Measurements from ENCODE around the gene ZNF526. TPM values are rescaled to one million over a fixed set of nuclear protein-coding genes. Genes with fewer than 3 reads are reported as not detected.

ZNF526 gene
- total RNA-seq, 2 experiments from 2014 or later: 5.0 to 6.2 TPM

DNA sequence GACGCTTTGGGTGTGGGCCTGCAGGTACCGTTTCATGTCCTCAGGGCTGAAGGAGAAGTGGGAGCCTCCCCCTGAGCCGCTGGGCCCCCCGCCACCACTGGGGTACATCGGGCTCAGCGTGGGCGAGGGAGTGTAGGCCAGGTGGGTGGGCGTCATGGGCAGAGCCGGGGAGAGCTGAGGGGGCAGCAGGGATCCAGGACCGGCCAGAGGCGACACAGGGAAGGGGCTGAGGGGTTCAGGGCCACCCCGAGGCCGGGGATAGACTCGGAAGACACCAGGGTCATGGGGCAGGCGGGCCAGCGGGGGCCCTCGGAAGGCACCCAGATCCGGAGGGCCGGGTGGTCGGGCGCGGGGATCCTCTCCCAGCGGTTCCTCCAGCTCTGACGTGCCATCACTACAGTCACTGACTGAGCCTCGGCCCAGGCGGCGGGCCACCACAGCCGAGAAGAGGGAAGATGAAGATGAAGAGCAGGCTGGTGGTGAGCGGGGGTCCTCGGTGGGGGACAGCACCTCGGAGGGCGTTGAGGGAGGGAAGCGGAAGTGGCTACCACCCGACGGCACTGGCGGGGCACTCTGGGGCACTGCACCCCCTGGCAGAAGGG is 29.1 kb downstream of the ZNF526 start:
- H3K4me1 ChIP-seq (ENCODE audit: insufficient read depth, low read length): peaks cover 47% of the 10 kb centered on the region
- H3K27me3 ChIP-seq (ENCODE audit: control insufficient read depth in 1 of 2, insufficient read depth in 2 of 2, low read length in 2 of 2): no peaks in the 10 kb centered on the region
- H3K36me3 ChIP-seq (ENCODE audit: insufficient read depth, low read length): peaks cover 18% of the 10 kb centered on the region
- H3K9me3 ChIP-seq (ENCODE audit: control insufficient read depth in 1 of 2, insufficient read depth in 1 of 2, low read length in 2 of 2): no peaks in the 10 kb centered on the region
- ATAC-seq (ENCODE audit: poor library complexity) (no peak), DNase-seq (peak in 1 of 14 experiments; percentile 34)
- POLR2A ChIA-PET: interaction anchor here (1.0 kb wide), 1 partner anchor 28 kb away, joined by 3 read pairs; no protein-coding TSS in a partner anchor
- Mint-ChIP-seq H3K4me3 (peak overlapping the region; percentile 25), H3K27ac (no peak overlapping the region), H3K4me1 (ENCODE audit: low read depth) (peaks cover 38% of the 10 kb centered on the region), H3K9me3 (no peaks in the 10 kb centered on the region), H3K27me3 (no peaks in the 10 kb centered on the region), H3K36me3 (ENCODE audit: low read depth) (peaks cover 16% of the 10 kb centered on the region)
- intact Hi-C loops (cut with DNase I, micrococcal nuclease): no loop called here
- no peak overlapping the region for H3K27ac ChIP-seq (ENCODE audit: low read depth in 1 of 2, low read length in 2 of 2)
- TF ChIP-seq, protein P1, sequence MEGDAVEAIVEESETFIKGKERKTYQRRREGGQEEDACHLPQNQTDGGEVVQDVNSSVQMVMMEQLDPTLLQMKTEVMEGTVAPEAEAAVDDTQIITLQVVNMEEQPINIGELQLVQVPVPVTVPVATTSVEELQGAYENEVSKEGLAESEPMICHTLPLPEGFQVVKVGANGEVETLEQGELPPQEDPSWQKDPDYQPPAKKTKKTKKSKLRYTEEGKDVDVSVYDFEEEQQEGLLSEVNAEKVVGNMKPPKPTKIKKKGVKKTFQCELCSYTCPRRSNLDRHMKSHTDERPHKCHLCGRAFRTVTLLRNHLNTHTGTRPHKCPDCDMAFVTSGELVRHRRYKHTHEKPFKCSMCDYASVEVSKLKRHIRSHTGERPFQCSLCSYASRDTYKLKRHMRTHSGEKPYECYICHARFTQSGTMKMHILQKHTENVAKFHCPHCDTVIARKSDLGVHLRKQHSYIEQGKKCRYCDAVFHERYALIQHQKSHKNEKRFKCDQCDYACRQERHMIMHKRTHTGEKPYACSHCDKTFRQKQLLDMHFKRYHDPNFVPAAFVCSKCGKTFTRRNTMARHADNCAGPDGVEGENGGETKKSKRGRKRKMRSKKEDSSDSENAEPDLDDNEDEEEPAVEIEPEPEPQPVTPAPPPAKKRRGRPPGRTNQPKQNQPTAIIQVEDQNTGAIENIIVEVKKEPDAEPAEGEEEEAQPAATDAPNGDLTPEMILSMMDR (IDR thresholded peaks at IDR 0.05): no peak
- CTCF ChIA-PET: no interaction called here
- H3K4me3 ChIP-seq (ENCODE audit: low read length): no peak overlapping the region

DNA sequence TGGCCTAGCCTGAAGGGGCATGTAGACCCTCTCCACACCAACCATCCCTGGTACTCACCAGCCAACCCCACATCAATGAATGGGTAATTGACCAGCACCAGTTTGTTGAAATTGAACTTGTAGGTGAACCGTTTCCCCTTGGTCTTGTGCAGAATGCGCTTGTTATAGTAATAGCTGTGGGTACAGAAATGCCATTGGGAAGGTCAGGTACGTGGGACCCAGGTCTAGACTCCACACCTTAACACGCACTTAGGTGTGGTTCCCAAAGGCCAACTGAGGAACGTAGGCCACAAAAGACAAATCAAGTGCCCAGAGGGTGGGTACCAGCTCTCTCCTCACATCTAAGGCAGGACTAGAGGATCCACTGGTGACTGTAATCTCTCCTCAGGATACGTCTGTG is 29.7 kb downstream of the ZNF526 start:
- H3K9me3 Mint-ChIP-seq: no peaks in the 10 kb centered on the region
- H3K27ac Mint-ChIP-seq: peak overlapping the region; percentile 79
- Histone ChIP-seq H3K27ac (ENCODE audit: low read depth in 1 of 2, low read length in 2 of 2) (no peak overlapping the region), H3K4me3 (ENCODE audit: low read length) (no peak overlapping the region), H3K4me1 (ENCODE audit: insufficient read depth, low read length) (peaks cover 44% of the 10 kb centered on the region), H3K36me3 (ENCODE audit: insufficient read depth, low read length) (peaks cover 18% of the 10 kb centered on the region), H3K27me3 (ENCODE audit: control insufficient read depth in 1 of 2, insufficient read depth in 2 of 2, low read length in 2 of 2) (no peaks in the 10 kb centered on the region), H3K9me3 (ENCODE audit: control insufficient read depth in 1 of 2, insufficient read depth in 1 of 2, low read length in 2 of 2) (no peaks in the 10 kb centered on the region)
- H3K4me1 Mint-ChIP-seq (ENCODE audit: low read depth): peaks cover 33% of the 10 kb centered on the region
- peaks cover 16% of the 10 kb centered on the region for H3K36me3 Mint-ChIP-seq (ENCODE audit: low read depth)
- DNase-seq (no peak), ATAC-seq (ENCODE audit: poor library complexity) (no peak)
- peak overlapping the region; percentile 70 for H3K4me3 Mint-ChIP-seq
- intact Hi-C loops (cut with DNase I, micrococcal nuclease): no loop called here
- no peaks in the 10 kb centered on the region for H3K27me3 Mint-ChIP-seq
- TF ChIP-seq, protein P1 (IDR thresholded peaks at IDR 0.05): no peak
- ChIA-PET POLR2A (interaction anchor here (1.0 kb wide), 1 partner anchor 29 kb away, joined by 3 read pairs; no protein-coding TSS in a partner anchor), CTCF (no interaction called here)

DNA sequence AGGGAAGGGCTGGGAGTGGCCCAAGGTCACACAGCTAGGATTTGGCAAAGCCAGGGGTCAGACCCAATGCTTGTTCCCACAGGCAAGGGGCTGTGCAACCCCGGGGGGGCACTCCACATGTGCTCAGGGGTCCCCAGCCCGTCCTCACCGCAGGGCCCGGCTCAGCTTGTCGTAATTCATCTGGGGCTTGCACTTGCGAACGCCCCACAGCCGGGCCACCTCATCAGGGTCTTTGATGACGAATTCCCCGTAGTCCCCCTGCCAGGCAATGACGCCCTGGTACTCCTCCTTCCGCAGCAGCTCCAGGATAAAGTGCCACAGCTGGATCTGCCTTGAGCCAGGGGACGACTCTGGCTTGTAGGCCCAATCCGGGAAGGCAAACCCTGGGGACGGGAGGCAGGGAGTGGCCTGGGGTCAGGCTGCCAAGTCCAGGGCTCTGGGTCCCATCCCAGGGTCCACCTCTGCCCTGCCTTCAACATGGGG is 30.1 kb downstream of the ZNF526 start:
- H3K4me3 Mint-ChIP-seq: peak overlapping the region; percentile 70
- peaks cover 40% of the 10 kb centered on the region for H3K4me1 ChIP-seq (ENCODE audit: insufficient read depth, low read length)
- H3K27me3 Mint-ChIP-seq: no peaks in the 10 kb centered on the region
- H3K4me1 Mint-ChIP-seq (ENCODE audit: low read depth): peaks cover 29% of the 10 kb centered on the region
- no peak for ATAC-seq (ENCODE audit: poor library complexity)
- no peak for DNase-seq
- peak overlapping the region in 1 of 2 donors; percentile 46 for H3K27ac ChIP-seq (ENCODE audit: low read depth in 1 of 2, low read length in 2 of 2)
- H3K9me3 Mint-ChIP-seq: no peaks in the 10 kb centered on the region
- no peak overlapping the region for H3K4me3 ChIP-seq (ENCODE audit: low read length)
- TF ChIP-seq, protein P1 (IDR thresholded peaks at IDR 0.05): no peak
- peaks cover 18% of the 10 kb centered on the region for H3K36me3 ChIP-seq (ENCODE audit: insufficient read depth, low read length)
- intact Hi-C loops (cut with DNase I, micrococcal nuclease): no loop called here
- CTCF ChIA-PET: no interaction called here
- POLR2A ChIA-PET: interaction anchor here (0.7 to 1.5 kb wide), 5 partner anchors 29 to 118 kb away, joined by 3 to 6 read pairs (median 3); partner anchors contain the start of genes PAFAH1B3, POU2F2 and PRR19
- H3K36me3 Mint-ChIP-seq (ENCODE audit: low read depth): peaks cover 16% of the 10 kb centered on the region
- H3K27ac Mint-ChIP-seq: peak overlapping the region; percentile 79
- H3K27me3 ChIP-seq (ENCODE audit: control insufficient read depth in 1 of 2, insufficient read depth in 2 of 2, low read length in 2 of 2): no peaks in the 10 kb centered on the region
- no peaks in the 10 kb centered on the region for H3K9me3 ChIP-seq (ENCODE audit: control insufficient read depth in 1 of 2, insufficient read depth in 1 of 2, low read length in 2 of 2)

Measured in CD4-positive, alpha-beta T cell (primary cell).